ENCODE measurements around the gene PDXK.

PDXK gene

GRCh38 chr21:43778469-43779335 is 59.8 kb downstream of the PDXK start:
- no peak for TF ChIP-seq CREB5 (CRISPR knock-in tag; IDR thresholded peaks at IDR 0.05; ENCODE audit: low read depth)
- no peak for ATAC-seq

GRCh38 chr21:43779660-43780059 is 60.7 kb downstream of the PDXK start:
- no peak for TF ChIP-seq TCF4 (CRISPR knock-in tag; IDR thresholded peaks at IDR 0.05; ENCODE audit: borderline replicate concordance)
- no peak for TF ChIP-seq CSDC2 (CRISPR knock-in tag; IDR thresholded peaks at IDR 0.05)
- TF ChIP-seq PATZ1 (CRISPR knock-in tag; IDR thresholded peaks at IDR 0.05; ENCODE audit: borderline replicate concordance) = no peak
- no peak for TF ChIP-seq GLIS3 (CRISPR knock-in tag; IDR thresholded peaks at IDR 0.05)
- TF ChIP-seq ZC3H10 (CRISPR knock-in tag; IDR thresholded peaks at IDR 0.05) = no peak
- TF ChIP-seq ZNF70 (CRISPR knock-in tag; IDR thresholded peaks at IDR 0.05) = no peak
- TF ChIP-seq RARB (CRISPR knock-in tag; IDR thresholded peaks at IDR 0.05) = no peak
- no peak for TF ChIP-seq POU6F1 (CRISPR knock-in tag; IDR thresholded peaks at IDR 0.05; ENCODE audit: borderline replicate concordance, low read depth)
- no peak for ATAC-seq

- TF ChIP-seq ARNTL (CRISPR knock-in tag; IDR thresholded peaks at IDR 0.05; ENCODE audit: borderline replicate concordance, low read depth) = no peak
- no peak for TF ChIP-seq PATZ1 (CRISPR knock-in tag; IDR thresholded peaks at IDR 0.05; ENCODE audit: borderline replicate concordance)
- no peak for TF ChIP-seq ISL1 (CRISPR knock-in tag; IDR thresholded peaks at IDR 0.05)
- no peak for TF ChIP-seq ESRRG (CRISPR knock-in tag; IDR thresholded peaks at IDR 0.05)
- TF ChIP-seq OSR1 (CRISPR knock-in tag; IDR thresholded peaks at IDR 0.05) = no peak
- TF ChIP-seq ZC3H10 (CRISPR knock-in tag; IDR thresholded peaks at IDR 0.05) = no peak
- no peak for TF ChIP-seq ZNF565 (CRISPR knock-in tag; conservative IDR thresholded peaks at IDR 0.05; ENCODE audit: low read depth)
- TF ChIP-seq RARB (CRISPR knock-in tag; IDR thresholded peaks at IDR 0.05) = no peak
- no peak for TF ChIP-seq TOX (CRISPR knock-in tag; IDR thresholded peaks at IDR 0.05; ENCODE audit: borderline replicate concordance)
- no peak for TF ChIP-seq BACH2 (CRISPR knock-in tag; IDR thresholded peaks at IDR 0.05; ENCODE audit: borderline replicate concordance)
- TF ChIP-seq SNAI2 (CRISPR knock-in tag; IDR thresholded peaks at IDR 0.05) = no peak
- no peak for TF ChIP-seq CSRNP3 (CRISPR knock-in tag; IDR thresholded peaks at IDR 0.05)
- no peak for ATAC-seq
Measured at GRCh38 chr21:43781846-43782245, 62.9 kb downstream of the PDXK start.

- no peak for ATAC-seq
- TF ChIP-seq BACH2 (CRISPR knock-in tag; IDR thresholded peaks at IDR 0.05; ENCODE audit: borderline replicate concordance) (no peak), ZC3H10 (CRISPR knock-in tag; IDR thresholded peaks at IDR 0.05) (no peak), POU6F1 (CRISPR knock-in tag; IDR thresholded peaks at IDR 0.05; ENCODE audit: borderline replicate concordance, low read depth) (no peak), CSDC2 (CRISPR knock-in tag; IDR thresholded peaks at IDR 0.05) (no peak), ISL1 (CRISPR knock-in tag; IDR thresholded peaks at IDR 0.05) (no peak), ZNF70 (CRISPR knock-in tag; IDR thresholded peaks at IDR 0.05) (no peak), TCF4 (CRISPR knock-in tag; IDR thresholded peaks at IDR 0.05; ENCODE audit: borderline replicate concordance) (no peak), PATZ1 (CRISPR knock-in tag; IDR thresholded peaks at IDR 0.05; ENCODE audit: borderline replicate concordance) (no peak), ARNTL (CRISPR knock-in tag; IDR thresholded peaks at IDR 0.05; ENCODE audit: borderline replicate concordance, low read depth) (no peak), TOX (CRISPR knock-in tag; IDR thresholded peaks at IDR 0.05; ENCODE audit: borderline replicate concordance) (no peak), OSR1 (CRISPR knock-in tag; IDR thresholded peaks at IDR 0.05) (no peak), ESRRG (CRISPR knock-in tag; IDR thresholded peaks at IDR 0.05) (no peak)
Measured at GRCh38 chr21:43782431-43783097, 63.6 kb downstream of the PDXK start.

Measured in SK-N-SH treated with all-trans-retinoic acid at 6 μM for 48 hours (cell line).